Stimulated activated CD4-positive, alpha-beta T cell treated with anti-CD3 and anti-CD28 coated beads, Interleukin-2, amount 100 ng/mL, for 4 hours (primary cell): Measurements from ENCODE around the gene SDR39U1.
"Not testable (repeated sequence)": the region's sequence is repeated elsewhere in the genome, so short reads cannot be mapped to it uniquely, and the experiment has no call there.

Experiments used
- DNase-seq: peaks from one replicate; pipeline ENCODE4 v3.0.0-alpha.2; 2020; ENCODE audit warnings: low read depth

SDR39U1 gene

GRCh38 chr14:24442240-24443052 lies at the start of gene SDR39U1:
Gene SDR39U1 (minus strand): TSS chr14:24442776. CDS start chr14:24442769, 7 bp downstream.
- peak; percentile 96 for DNase-seq

- not testable (repeated sequence) for DNase-seq
Observed at GRCh38 chr14:24491586-24492408, 49.2 kb upstream of the SDR39U1 start.

- DNase-seq: no peak
Observed at GRCh38 chr14:24483604-24484252, 41.2 kb upstream of the SDR39U1 start.

GRCh38 chr14:24482699-24483303 lies 40.2 kb upstream of the SDR39U1 start:
- DNase-seq: not testable (repeated sequence)

- DNase-seq: peak; percentile 12
Observed at GRCh38 chr14:24481622-24482324, 39.2 kb upstream of the SDR39U1 start.

- DNase-seq: not testable (repeated sequence)
Observed at GRCh38 chr14:24479999-24480398, 37.4 kb upstream of the SDR39U1 start.

GRCh38 chr14:24475261-24475660 lies 32.7 kb upstream of the SDR39U1 start:
- no peak for DNase-seq

- no peak for DNase-seq
Observed at GRCh38 chr14:24473211-24473610, 30.6 kb upstream of the SDR39U1 start.

GRCh38 chr14:24470450-24470849 lies 27.9 kb upstream of the SDR39U1 start:
- not testable (repeated sequence) for DNase-seq

GRCh38 chr14:24465805-24466204 lies 23.2 kb upstream of the SDR39U1 start:
- DNase-seq: no peak

GRCh38 chr14:24465368-24465767 lies 22.8 kb upstream of the SDR39U1 start:
- DNase-seq: no peak

- no peak for DNase-seq
Observed at GRCh38 chr14:24463884-24464785, 21.6 kb upstream of the SDR39U1 start.

GRCh38 chr14:24463017-24463883 lies 20.7 kb upstream of the SDR39U1 start:
- no peak for DNase-seq

GRCh38 chr14:24461336-24461735 lies 18.8 kb upstream of the SDR39U1 start:
- no peak for DNase-seq

GRCh38 chr14:24459331-24459730 lies 16.8 kb upstream of the SDR39U1 start:
- DNase-seq: no peak

- no peak for DNase-seq
Observed at GRCh38 chr14:24458736-24459135, 16.2 kb upstream of the SDR39U1 start.

GRCh38 chr14:24456980-24457379 lies 14.4 kb upstream of the SDR39U1 start:
- no peak for DNase-seq

GRCh38 chr14:24450828-24451227 lies 8.3 kb upstream of the SDR39U1 start:
- not testable (repeated sequence) for DNase-seq

GRCh38 chr14:24443053-24443665 lies 583 bp upstream of the SDR39U1 start:
- DNase-seq: no peak
